Natural killer cell (primary cell): Measurements from ENCODE around the gene OR5J2. TPM values are rescaled to one million over a fixed set of nuclear protein-coding genes. Genes with fewer than 3 reads are reported as not detected.

Experiments used
- ATAC-seq, 3 donors: fragments of 150-1000 bp in 2 of 3; fragments of 200-7000 bp in 1 of 3; cut with Tn5 transposase; 1 replicate in 1 of 3; 2 replicates in 2 of 3; pipeline ENCODE4 v1.10.0; 2021; ENCODE audit warnings: mild to moderate bottlenecking in 2 of 3, moderate library complexity in 2 of 3
- DNase-seq, 2 donors: peaks; one replicate each; pipeline versions ENCODE4 v3.0.0 to v3.0.0-alpha.2; 2013 to 2021; ENCODE audit warnings: mixed read lengths in 1 of 2
- H3K27ac ChIP-seq: one replicate; pipeline ENCODE4 v1.5.1; 2013; ENCODE audit warnings: mild to moderate bottlenecking, low read length
- H3K27me3 ChIP-seq: one replicate; pipeline ENCODE4 v1.6.1; 2013; ENCODE audit warnings: low read length; ENCODE audit not compliant: control insufficient read depth, insufficient read depth
- H3K36me3 ChIP-seq: one replicate; pipeline ENCODE4 v1.6.1; 2013; ENCODE audit warnings: low read length; ENCODE audit not compliant: control insufficient read depth, insufficient read depth
- H3K4me1 ChIP-seq: one replicate; pipeline ENCODE4 v1.6.1; 2013; ENCODE audit warnings: low read length; ENCODE audit not compliant: control insufficient read depth, insufficient read depth
- H3K4me3 ChIP-seq: one replicate; pipeline ENCODE4 v1.5.1; 2013; ENCODE audit warnings: low read length
- H3K9me3 ChIP-seq: one replicate; pipeline ENCODE4 v1.6.1; 2013; ENCODE audit warnings: low read length; ENCODE audit not compliant: control insufficient read depth, insufficient read depth
- H3K27ac Mint-ChIP-seq, 2 donors: one replicate each; pipeline ENCODE4 v1.8.0; 2022; ENCODE audit warnings: mild to moderate bottlenecking in 2 of 2, mixed read lengths in 2 of 2, moderate library complexity in 1 of 2
- H3K27me3 Mint-ChIP-seq, 2 donors: one replicate each; pipeline ENCODE4 v1.8.0; 2022; ENCODE audit warnings: low read depth in 2 of 2, mixed read lengths in 2 of 2
- H3K36me3 Mint-ChIP-seq: one replicate; pipeline ENCODE4 v1.8.0; 2022; ENCODE audit warnings: mixed read lengths
- H3K4me1 Mint-ChIP-seq, 2 donors: one replicate each; pipeline ENCODE4 v1.8.0; 2022; ENCODE audit warnings: mixed read lengths in 2 of 2
- H3K4me3 Mint-ChIP-seq: one replicate; pipeline ENCODE4 v1.8.0; 2022; ENCODE audit warnings: mild to moderate bottlenecking, moderate library complexity, mixed read lengths
- H3K9me3 Mint-ChIP-seq, 2 donors: one replicate each; pipeline ENCODE4 v1.8.0; 2022; ENCODE audit warnings: mixed read lengths in 2 of 2
- WGBS: methylation state at CpG from one replicate; pipeline ENCODE4 v1.1.7; 2013; ENCODE audit warnings: missing lambda C conversion rate; ENCODE audit not compliant: insufficient coverage; 5-methylcytosine and 5-hydroxymethylcytosine counted together
- intact Hi-C: fragments of 100-400 bp; cut with micrococcal nuclease; formaldehyde crosslinking; loops from one replicate; pipeline ENCODE4 v1.14.2; 2022
- total RNA-seq, 4 donors: library from RNA; stranded (reverse); fragments of 120-200 nt in 1 of 4; gene quantifications; one replicate each; pipeline versions ENCODE4 v1.2.3 to v1.2.4, GENCODE V29; 2013 to 2022
- TF ChIP-seq, protein P1 (sequence below): fragments of 200-600 bp; IDR thresholded peaks from one replicate; pipeline ENCODE4 v1.8.0; 2022; ENCODE audit warnings: antibody characterized with exemption

OR5J2 gene
- total RNA-seq, 3 donors from 2014 or later (not counting 1 experiment from before 2014, with no cell fraction given) = not detected

GRCh38 chr11:56152333-56152732 lies 24.1 kb upstream of the OR5J2 start:
- H3K36me3 ChIP-seq = no peaks in the 10 kb centered on the region
- no peak for DNase-seq
- Mint-ChIP-seq H3K9me3 (peaks cover 28 to 40% of the 10 kb centered on the region in 2 donors), H3K36me3 (peaks cover 19% of the 10 kb centered on the region), H3K4me3 (no peak overlapping the region), H3K4me1 (no peaks in the 10 kb centered on the region), H3K27me3 (no peaks in the 10 kb centered on the region), H3K27ac (no peak overlapping the region)
- H3K27me3 ChIP-seq = no peaks in the 10 kb centered on the region
- no peak for ATAC-seq
- peaks cover 18% of the 10 kb centered on the region for H3K9me3 ChIP-seq
- TF ChIP-seq, protein P1, sequence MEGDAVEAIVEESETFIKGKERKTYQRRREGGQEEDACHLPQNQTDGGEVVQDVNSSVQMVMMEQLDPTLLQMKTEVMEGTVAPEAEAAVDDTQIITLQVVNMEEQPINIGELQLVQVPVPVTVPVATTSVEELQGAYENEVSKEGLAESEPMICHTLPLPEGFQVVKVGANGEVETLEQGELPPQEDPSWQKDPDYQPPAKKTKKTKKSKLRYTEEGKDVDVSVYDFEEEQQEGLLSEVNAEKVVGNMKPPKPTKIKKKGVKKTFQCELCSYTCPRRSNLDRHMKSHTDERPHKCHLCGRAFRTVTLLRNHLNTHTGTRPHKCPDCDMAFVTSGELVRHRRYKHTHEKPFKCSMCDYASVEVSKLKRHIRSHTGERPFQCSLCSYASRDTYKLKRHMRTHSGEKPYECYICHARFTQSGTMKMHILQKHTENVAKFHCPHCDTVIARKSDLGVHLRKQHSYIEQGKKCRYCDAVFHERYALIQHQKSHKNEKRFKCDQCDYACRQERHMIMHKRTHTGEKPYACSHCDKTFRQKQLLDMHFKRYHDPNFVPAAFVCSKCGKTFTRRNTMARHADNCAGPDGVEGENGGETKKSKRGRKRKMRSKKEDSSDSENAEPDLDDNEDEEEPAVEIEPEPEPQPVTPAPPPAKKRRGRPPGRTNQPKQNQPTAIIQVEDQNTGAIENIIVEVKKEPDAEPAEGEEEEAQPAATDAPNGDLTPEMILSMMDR = no peak
- intact Hi-C loops = no loop called here
- H3K27ac ChIP-seq = no peak overlapping the region
- H3K4me3 ChIP-seq = no peak overlapping the region
- 95% methylated on average over 15 of the region's 15 CpGs for WGBS
- H3K4me1 ChIP-seq = no peaks in the 10 kb centered on the region

GRCh38 chr11:56160217-56160616 lies 16.2 kb upstream of the OR5J2 start, which contains the start of gene OR8K5:
Gene OR8K5 (minus strand): TSS chr11:56160317. CDS start chr11:56160317, 0 bp downstream.
- no peaks in the 10 kb centered on the region for H3K27me3 Mint-ChIP-seq
- H3K4me1 ChIP-seq = no peaks in the 10 kb centered on the region
- peaks cover 2% of the 10 kb centered on the region for H3K9me3 ChIP-seq
- H3K27ac ChIP-seq = no peak within 1 kb of the TSS
- H3K4me3 ChIP-seq = no peak within 1 kb of the TSS
- intact Hi-C loops = no loop called here
- H3K27ac Mint-ChIP-seq = no peak within 1 kb of the TSS
- no peak for ATAC-seq
- no peak for DNase-seq
- H3K4me1 Mint-ChIP-seq = no peaks in the 10 kb centered on the region
- H3K4me3 Mint-ChIP-seq = no peak within 1 kb of the TSS
- 93% methylated on average over 3 of the region's 3 CpGs for WGBS
- peaks cover 6% of the 10 kb centered on the region for H3K36me3 Mint-ChIP-seq
- H3K27me3 ChIP-seq = no peaks in the 10 kb centered on the region
- TF ChIP-seq, protein P1 = no peak
- peaks cover 15 to 20% of the 10 kb centered on the region in 2 donors for H3K9me3 Mint-ChIP-seq
- no peaks in the 10 kb centered on the region for H3K36me3 ChIP-seq

DNA sequence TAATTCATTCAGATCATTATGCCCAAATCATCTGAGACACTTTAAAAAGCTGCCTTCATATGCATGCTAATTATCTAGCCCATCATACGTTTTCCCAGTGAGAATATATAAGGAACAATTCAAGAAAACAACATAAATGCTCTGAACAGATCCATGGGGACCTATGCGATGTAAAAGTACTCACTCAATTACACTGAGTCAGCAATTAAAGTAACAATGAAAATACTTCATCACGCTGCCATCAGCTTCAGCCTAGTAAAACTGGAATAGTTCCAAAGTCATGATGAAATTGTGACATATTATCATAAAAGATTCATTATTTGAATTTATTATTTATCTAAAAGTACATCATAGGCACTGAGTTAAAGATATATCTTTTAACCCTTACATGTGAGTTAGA lies 12.6 kb upstream of the OR5J2 start:
- Mint-ChIP-seq H3K27me3 (no peaks in the 10 kb centered on the region), H3K9me3 (peaks cover 12 to 15% of the 10 kb centered on the region in 2 donors), H3K36me3 (no peaks in the 10 kb centered on the region), H3K4me3 (no peak overlapping the region), H3K4me1 (no peaks in the 10 kb centered on the region), H3K27ac (no peak overlapping the region)
- H3K36me3 ChIP-seq = no peaks in the 10 kb centered on the region
- no peaks in the 10 kb centered on the region for H3K27me3 ChIP-seq
- WGBS = 36% methylated on average over 1 of the region's 3 CpGs
- no peak overlapping the region for H3K4me3 ChIP-seq
- H3K9me3 ChIP-seq = no peaks in the 10 kb centered on the region
- ATAC-seq (no peak), DNase-seq (no peak)
- no peak overlapping the region for H3K27ac ChIP-seq
- TF ChIP-seq, protein P1 = no peak
- intact Hi-C loops = no loop called here
- no peaks in the 10 kb centered on the region for H3K4me1 ChIP-seq

DNA sequence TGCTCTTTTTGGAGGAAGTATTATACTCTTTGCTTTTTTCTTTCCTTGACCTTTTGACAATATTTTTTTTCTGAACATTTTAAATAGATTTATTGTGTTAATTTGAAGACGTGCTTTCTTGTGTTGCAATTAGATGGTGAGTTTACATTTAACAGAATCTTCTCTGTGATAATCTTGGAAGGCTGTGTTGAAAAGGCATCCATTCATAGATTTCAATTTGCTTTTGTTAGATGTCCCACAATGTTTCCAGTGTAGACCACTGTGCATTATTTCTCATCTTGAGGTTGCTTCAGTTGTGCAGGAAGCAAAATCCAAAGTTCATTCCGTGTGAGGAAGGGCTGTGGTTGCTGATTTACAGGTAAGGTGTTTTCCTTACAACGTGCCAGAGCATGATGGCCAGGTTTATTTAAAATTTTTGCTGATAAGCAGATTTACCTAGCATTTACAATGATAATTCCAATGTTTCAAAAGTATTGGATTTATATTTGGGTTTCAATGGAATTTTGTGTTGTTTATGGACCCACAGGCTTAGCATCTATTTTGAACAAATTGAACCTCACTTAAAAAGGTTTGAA lies 4.1 kb upstream of the OR5J2 start:
- Mint-ChIP-seq H3K4me3 (no peak overlapping the region), H3K4me1 (no peaks in the 10 kb centered on the region), H3K9me3 (peaks cover 13 to 18% of the 10 kb centered on the region in 2 donors), H3K27me3 (no peaks in the 10 kb centered on the region), H3K36me3 (peaks cover 5% of the 10 kb centered on the region), H3K27ac (no peak overlapping the region)
- 47% methylated on average over 3 of the region's 3 CpGs for WGBS
- H3K4me3 ChIP-seq = no peak overlapping the region
- DNase-seq (no peak), ATAC-seq (no peak)
- no peaks in the 10 kb centered on the region for H3K36me3 ChIP-seq
- TF ChIP-seq, protein P1 = no peak
- no peaks in the 10 kb centered on the region for H3K27me3 ChIP-seq
- no peaks in the 10 kb centered on the region for H3K4me1 ChIP-seq
- no peak overlapping the region for H3K27ac ChIP-seq
- peaks cover 3% of the 10 kb centered on the region for H3K9me3 ChIP-seq
- intact Hi-C loops = no loop called here
